Skeletal muscle satellite cell (primary cell): ENCODE measurements around the gene FBXL12. TPM values are rescaled to one million over a fixed set of nuclear protein-coding genes. Genes with fewer than 3 reads are reported as not detected.

Experiments
- H3K27me3 ChIP-seq: 2 replicates; pipeline ENCODE4 v1.7.0; 2013; ENCODE audit warnings: low read length; ENCODE audit not compliant: control insufficient read depth, insufficient read depth
- H3K36me3 ChIP-seq: 2 replicates; pipeline ENCODE4 v1.7.0; 2013; ENCODE audit warnings: mild to moderate bottlenecking, control low read depth, low read length; ENCODE audit not compliant: insufficient read depth
- H3K4me1 ChIP-seq: 2 replicates; pipeline ENCODE4 v1.7.0; 2013; ENCODE audit warnings: low read length; ENCODE audit not compliant: control insufficient read depth, insufficient read depth
- H3K4me2 ChIP-seq: 2 replicates; pipeline ENCODE4 v1.7.0; 2013; ENCODE audit warnings: mild to moderate bottlenecking, low read length
- H3K4me3 ChIP-seq: 2 replicates; pipeline ENCODE4 v1.7.0; 2013; ENCODE audit warnings: low read length
- H3K9ac ChIP-seq: 2 replicates; pipeline ENCODE4 v1.7.0; 2013; ENCODE audit warnings: mild to moderate bottlenecking, low read depth, low read length, moderate library complexity
- H3K9me3 ChIP-seq: replicated peaks from 2 replicates; pipeline ENCODE4 v1.7.0; 2013; ENCODE audit warnings: mild to moderate bottlenecking, control low read depth, low read length
- total RNA-seq: library from RNA; depleted of rRNA; stranded (reverse); fragments of >200 nt; gene quantifications from 2 replicates; pipeline ENCODE4 v1.2.3, GENCODE V29; 2012; rRNA removed

FBXL12 gene, protein sequence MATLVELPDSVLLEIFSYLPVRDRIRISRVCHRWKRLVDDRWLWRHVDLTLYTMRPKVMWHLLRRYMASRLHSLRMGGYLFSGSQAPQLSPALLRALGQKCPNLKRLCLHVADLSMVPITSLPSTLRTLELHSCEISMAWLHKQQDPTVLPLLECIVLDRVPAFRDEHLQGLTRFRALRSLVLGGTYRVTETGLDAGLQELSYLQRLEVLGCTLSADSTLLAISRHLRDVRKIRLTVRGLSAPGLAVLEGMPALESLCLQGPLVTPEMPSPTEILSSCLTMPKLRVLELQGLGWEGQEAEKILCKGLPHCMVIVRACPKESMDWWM
- 16.8 and 22.3 TPM in 2 replicates for total RNA-seq

DNA sequence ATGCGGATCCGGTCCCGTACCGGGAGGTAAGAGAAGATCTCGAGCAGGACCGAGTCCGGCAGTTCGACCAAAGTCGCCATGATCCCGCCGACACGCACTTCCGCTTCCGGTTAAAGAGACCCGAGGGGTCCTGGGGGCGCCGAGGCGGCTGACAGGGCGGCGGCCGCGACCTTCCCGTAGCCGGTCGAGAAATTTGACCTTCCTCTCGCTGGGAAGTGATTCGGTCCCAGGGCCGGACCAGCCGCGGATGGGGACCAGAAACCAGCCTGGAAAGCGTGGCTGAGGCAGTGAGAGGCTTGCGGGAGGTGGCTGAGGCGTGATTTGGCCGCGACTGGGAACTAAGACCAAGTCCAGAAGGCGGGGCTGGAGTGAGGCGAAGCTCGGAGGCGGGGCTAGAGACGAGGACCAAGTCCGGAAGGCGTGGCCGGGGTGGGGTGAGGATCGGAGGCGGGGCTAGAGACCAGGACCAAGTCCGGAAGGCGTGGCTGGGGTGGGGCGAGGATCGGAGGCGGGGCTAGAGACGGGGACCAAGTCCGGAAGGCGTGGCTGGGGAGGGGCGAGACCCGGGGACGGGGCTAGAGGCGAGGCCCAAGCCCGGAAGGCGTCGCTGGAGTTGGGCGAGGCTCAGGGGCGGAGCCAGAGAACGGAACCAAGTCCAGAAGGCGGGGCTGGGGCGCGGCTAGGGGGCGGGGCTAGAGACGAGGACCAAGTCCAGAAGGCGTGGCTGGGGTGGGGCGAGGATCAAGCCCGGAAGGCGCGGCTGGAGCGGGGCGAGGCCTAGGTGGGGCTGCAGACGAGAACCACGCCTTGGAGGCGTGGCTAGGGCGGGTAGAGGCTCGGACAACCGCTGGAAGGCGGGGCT, at the start of gene FBXL12:
Gene FBXL12 (minus strand): TSS at position 346 of the 862 bp plus-strand sequence. CDS start 266 bp downstream, at position 80.
- Histone ChIP-seq H3K4me2 (peak within 1 kb of the TSS; percentile 96), H3K9ac (peak within 1 kb of the TSS; percentile 98), H3K4me3 (peak within 1 kb of the TSS; percentile 100), H3K36me3 (no peaks in the 10 kb centered on the region), H3K9me3 (no peaks in the 10 kb centered on the region), H3K4me1 (peaks cover 19% of the 10 kb centered on the region), H3K27me3 (no peaks in the 10 kb centered on the region)

DNA sequence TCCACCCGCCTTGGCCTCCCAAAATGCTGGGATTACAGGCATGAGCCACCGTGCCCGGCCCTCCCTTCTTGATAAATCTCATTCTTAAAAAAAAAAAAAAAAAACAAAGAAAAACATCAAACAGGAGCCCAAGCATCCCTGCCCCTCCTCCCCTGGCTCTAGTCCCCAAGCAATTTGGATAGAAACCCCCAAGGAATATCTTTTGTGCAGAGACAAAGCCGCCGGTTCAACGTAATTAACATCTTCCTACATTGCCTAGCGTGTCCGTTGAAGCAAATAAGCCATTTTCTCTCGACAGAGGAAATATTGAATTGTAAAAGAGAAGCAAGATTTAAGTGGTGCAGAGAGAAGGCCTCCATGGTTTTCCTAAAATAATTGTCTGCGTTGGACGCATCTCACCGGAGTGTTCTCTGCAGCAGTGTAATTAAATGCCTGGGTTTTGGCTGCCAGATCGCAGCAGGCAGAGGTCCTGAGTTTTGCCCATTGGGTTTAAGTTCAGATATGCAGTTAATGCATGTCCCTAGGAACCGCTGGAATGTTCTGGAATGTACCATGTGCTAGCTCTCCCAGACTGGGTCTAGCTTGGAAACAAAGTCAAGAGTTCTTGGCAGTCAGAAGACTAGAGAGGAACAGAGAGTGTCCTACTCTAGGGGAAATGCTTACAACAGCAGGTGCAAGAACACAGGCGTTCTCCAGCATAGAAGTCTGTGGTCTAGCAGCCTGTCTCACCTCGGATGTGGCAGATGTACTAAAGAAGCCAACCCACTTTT, 47.0 kb upstream of the FBXL12 start:
- no peaks in the 10 kb centered on the region for H3K4me1 ChIP-seq
- H3K4me3 ChIP-seq: no peak overlapping the region
- H3K36me3 ChIP-seq: no peaks in the 10 kb centered on the region
- peaks cover 29% of the 10 kb centered on the region for H3K27me3 ChIP-seq
- H3K9me3 ChIP-seq: no peaks in the 10 kb centered on the region
- no peak overlapping the region for H3K4me2 ChIP-seq
- no peak overlapping the region for H3K9ac ChIP-seq

DNA sequence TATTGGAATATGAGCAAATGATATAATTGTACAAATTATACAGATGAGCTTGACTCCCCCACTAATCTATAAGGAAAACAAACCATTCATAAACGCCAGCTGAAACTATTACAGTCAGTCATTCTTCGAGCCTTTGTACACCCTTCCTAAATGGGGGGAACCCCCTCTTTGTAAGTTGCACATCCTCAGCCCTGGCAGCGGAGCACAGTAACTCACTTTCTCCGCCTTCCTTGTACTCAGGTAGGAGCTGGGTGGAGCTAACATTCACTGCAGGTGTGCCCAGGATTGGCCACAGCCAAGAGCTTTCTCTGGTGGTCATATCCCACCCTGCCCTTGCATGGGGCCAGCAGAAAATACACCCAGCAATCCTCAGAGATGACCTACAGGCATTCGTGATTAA, 44.9 kb upstream of the FBXL12 start:
- no peaks in the 10 kb centered on the region for H3K4me1 ChIP-seq
- H3K4me3 ChIP-seq: no peak overlapping the region

DNA sequence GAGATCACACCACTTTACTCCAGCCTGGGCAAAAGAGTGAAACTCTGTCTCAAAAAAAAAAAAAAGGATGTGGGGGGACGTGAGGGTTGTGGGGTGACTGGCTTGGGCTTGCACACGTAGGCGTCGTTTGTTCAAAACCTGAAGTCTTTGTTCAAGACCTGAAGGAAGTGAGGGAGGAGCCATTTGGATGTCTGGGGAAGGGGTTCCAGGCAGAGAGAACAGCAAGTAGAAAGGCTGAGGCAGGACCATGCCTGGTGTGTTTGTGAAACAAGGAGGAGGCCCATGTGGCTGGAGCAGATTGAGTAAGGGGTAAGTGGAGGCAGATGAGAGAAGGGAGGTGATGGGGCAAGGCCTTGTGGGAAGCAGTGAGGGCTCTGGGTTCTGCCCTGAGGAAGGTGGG, 44.1 kb upstream of the FBXL12 start:
- H3K36me3 ChIP-seq: no peaks in the 10 kb centered on the region
- H3K4me3 ChIP-seq: no peak overlapping the region

More for the DNA sequence above, 44.9 kb upstream of the FBXL12 start:
- Histone ChIP-seq H3K36me3 (no peaks in the 10 kb centered on the region), H3K9ac (no peak overlapping the region), H3K4me2 (no peak overlapping the region), H3K27me3 (peaks cover 20% of the 10 kb centered on the region), H3K9me3 (no peaks in the 10 kb centered on the region)

DNA sequence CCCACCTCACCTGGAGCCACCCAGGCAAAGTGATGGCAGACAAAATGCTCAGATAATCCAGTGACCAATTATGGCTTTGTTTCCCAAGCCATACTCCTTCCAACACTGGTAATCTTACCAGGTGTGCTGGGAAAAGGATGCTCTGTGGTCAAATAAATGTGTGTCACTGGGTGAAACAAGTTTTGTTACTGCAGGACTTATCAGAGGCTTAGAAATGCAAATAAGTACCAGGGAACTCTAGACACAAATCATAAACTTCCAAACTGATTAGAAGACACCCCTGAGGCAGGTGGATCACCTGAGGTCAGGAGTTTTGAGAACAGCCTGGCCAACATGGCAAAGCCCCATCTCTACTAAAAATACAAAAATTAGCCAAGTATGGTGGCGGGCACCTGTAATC, 42.6 kb upstream of the FBXL12 start:
- no peaks in the 10 kb centered on the region for H3K36me3 ChIP-seq
- peaks cover 12% of the 10 kb centered on the region for H3K27me3 ChIP-seq
- no peak overlapping the region for H3K4me2 ChIP-seq
- H3K9me3 ChIP-seq: no peaks in the 10 kb centered on the region
- no peak overlapping the region for H3K9ac ChIP-seq
- no peak overlapping the region for H3K4me3 ChIP-seq
- no peaks in the 10 kb centered on the region for H3K4me1 ChIP-seq

More for the DNA sequence above, 44.1 kb upstream of the FBXL12 start:
- no peak overlapping the region for H3K9ac ChIP-seq
- H3K9me3 ChIP-seq: no peaks in the 10 kb centered on the region
- H3K4me1 ChIP-seq: no peaks in the 10 kb centered on the region
- no peak overlapping the region for H3K4me2 ChIP-seq
- H3K27me3 ChIP-seq: peaks cover 20% of the 10 kb centered on the region

DNA sequence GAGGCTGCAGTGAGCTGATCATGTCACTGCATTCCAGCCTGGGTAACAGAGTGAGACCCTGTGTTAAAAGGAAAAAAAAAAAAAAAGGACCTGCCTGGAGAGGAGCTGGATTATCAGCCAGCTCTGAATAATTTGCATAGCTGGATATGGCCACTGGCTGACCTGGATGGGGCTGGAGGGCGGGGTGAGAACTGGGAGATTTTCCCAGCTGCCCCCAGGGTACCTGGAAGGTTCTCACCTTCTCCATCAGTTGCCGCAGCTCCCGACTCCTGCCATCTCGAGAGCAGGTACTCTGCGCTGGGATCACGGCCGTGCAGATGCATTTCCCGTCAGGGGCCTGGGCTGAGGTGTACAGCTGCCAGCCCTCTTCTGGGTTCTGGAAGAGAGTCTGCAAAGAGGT, 41.5 kb upstream of the FBXL12 start:
- no peaks in the 10 kb centered on the region for H3K4me1 ChIP-seq
- no peaks in the 10 kb centered on the region for H3K36me3 ChIP-seq
- no peak overlapping the region for H3K4me3 ChIP-seq
- H3K9ac ChIP-seq: no peak overlapping the region
- no peaks in the 10 kb centered on the region for H3K9me3 ChIP-seq
- no peak overlapping the region for H3K4me2 ChIP-seq
- H3K27me3 ChIP-seq: peaks cover 8% of the 10 kb centered on the region

DNA sequence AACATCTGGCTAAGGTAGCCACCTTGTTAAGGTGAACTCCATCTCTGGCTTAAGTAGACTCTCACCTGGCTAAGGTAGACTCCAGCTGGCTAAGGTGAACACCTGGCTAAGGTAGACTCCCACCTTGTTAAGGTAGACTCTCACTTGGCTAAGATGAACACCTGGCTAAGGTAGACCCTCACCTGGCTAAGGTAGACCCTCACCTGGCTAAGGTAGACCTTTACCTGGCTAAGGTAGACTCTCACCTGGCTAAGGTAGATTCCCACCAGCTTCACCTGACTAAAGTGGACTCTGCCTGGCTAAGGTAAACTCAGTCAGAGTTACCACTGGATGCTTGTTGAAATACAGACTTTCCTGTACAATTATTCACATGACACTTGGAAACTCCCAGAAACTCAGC, 39.9 kb upstream of the FBXL12 start:
- Histone ChIP-seq H3K4me3 (no peak overlapping the region), H3K4me1 (no peaks in the 10 kb centered on the region)

DNA sequence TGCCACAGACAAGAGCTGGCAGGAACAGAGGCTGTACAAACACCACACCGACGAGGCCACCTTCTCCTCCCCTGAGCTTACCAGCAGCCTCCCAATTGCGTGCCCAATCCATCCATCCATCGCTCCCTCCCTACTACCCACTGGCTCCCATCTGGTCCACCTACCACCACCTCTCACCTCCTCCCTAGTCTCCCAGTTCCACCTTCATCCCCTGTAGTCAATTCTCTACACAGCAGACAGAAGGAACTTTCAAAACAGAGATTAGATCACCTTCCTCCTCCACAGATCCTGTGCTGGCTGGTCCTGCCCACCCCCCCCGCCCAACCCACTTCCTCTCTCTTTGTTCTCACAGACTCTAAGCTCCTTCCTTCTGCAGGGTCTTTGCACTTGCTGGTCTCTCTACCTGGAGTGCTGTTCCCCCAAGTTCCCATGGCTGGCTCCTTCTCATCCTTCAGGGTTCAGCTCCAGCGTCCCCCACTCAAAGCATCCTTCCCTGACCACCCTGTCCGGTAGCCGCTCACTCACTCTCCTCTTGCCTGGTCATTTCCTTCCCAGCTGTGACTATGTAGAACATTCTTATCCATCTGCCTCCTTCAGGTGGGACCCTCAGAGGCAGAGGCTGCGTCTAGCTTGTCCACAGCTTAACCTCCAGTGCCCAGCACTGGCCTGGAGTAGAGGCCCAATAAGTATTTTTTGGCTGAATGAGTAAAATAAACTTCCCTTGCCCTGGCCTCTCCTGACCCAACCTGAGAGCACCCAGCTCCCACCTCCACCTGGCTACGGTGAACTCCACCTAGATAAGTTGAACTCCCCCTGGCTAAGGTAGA, 39.3 kb upstream of the FBXL12 start:
- peaks cover 5% of the 10 kb centered on the region for H3K27me3 ChIP-seq
- no peaks in the 10 kb centered on the region for H3K9me3 ChIP-seq
- H3K9ac ChIP-seq: no peak overlapping the region
- no peaks in the 10 kb centered on the region for H3K36me3 ChIP-seq
- H3K4me2 ChIP-seq: no peak overlapping the region
- H3K4me3 ChIP-seq: no peak overlapping the region
- peaks cover 3% of the 10 kb centered on the region for H3K4me1 ChIP-seq

More for the DNA sequence above, 39.9 kb upstream of the FBXL12 start:
- no peak overlapping the region for H3K4me2 ChIP-seq
- no peaks in the 10 kb centered on the region for H3K36me3 ChIP-seq
- H3K27me3 ChIP-seq: peaks cover 8% of the 10 kb centered on the region
- H3K9me3 ChIP-seq: no peaks in the 10 kb centered on the region
- no peak overlapping the region for H3K9ac ChIP-seq

DNA sequence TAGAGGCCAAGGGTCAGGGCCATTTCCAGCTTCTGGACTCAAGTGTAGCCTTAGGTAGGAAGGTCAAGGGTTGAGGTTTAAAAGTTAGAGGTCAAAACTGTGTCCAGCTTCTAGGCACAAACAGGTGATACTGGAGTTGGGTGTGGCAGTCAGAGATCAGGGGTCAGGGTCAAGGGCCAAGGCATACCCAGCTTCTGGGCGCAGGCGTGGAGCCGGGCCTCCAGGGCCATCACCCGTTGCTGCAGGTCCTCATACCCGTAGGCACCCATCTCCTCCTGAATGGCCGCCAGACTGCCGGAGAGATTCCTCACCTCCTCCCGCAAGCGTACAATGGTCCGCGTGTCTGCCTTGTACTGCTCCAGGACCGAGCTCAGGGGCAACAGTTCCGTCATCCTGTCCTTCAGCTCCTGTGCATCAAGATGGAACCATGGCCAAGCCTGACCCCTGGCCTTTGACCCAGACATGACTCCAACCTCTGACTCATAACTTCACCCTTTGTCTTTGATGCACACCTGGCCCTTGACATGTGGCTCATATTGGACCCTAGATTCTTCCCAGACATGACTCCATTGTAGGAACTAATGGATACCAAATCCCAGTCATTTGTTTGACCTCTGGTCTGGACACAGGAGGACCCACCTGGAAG, 38.3 kb upstream of the FBXL12 start:
- H3K9ac ChIP-seq: no peak overlapping the region
- no peaks in the 10 kb centered on the region for H3K9me3 ChIP-seq
- H3K36me3 ChIP-seq: no peaks in the 10 kb centered on the region
- no peak overlapping the region for H3K4me3 ChIP-seq
- no peak overlapping the region for H3K4me2 ChIP-seq
- H3K27me3 ChIP-seq: peaks cover 2% of the 10 kb centered on the region
- H3K4me1 ChIP-seq: peaks cover 6% of the 10 kb centered on the region

DNA sequence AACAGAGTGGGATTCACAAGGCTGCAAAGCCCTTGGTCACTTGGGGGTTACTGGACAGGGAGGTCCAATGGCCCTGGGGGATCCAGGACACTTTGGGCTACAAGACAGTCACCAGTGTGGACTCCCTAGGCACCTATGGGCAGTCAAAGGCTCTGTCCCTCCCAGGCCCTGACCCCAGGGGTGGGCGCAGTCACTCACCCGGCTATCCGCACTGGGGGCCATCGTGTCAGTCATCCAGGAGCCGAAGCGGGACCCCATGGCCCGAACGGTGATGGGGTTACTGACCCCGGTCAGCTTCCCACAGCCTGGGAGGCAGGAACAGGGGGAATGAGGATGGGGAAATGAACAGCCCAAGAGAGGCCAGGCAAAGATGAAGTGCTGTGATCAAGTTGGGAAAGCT, 37.7 kb upstream of the FBXL12 start:
- peaks cover 6% of the 10 kb centered on the region for H3K4me1 ChIP-seq
- H3K9me3 ChIP-seq: no peaks in the 10 kb centered on the region
- H3K9ac ChIP-seq: no peak overlapping the region
- H3K4me2 ChIP-seq: no peak overlapping the region
- H3K36me3 ChIP-seq: no peaks in the 10 kb centered on the region
- H3K27me3 ChIP-seq: no peaks in the 10 kb centered on the region
- H3K4me3 ChIP-seq: no peak overlapping the region
